Smooth muscle cell (in vitro differentiated cells): Measurements from ENCODE around the gene ATG7. TPM values are rescaled to one million over a fixed set of nuclear protein-coding genes. Genes with fewer than 3 reads are reported as not detected.

Experiments
- DNase-seq: peaks from one replicate; lab custom pipeline; 2025; ENCODE audit not compliant: unreplicated experiment; lab: John Stamatoyannopoulos, UW
- H2AFZ ChIP-seq: fragments of 200-600 bp; sonication (generic); 2 replicates; pipeline ENCODE4 v1.6.0; 2016; ENCODE audit warnings: antibody characterized with exemption, low read depth, mild to moderate bottlenecking
- H3F3A ChIP-seq: fragments of 200-600 bp; sonication (generic); 2 replicates; pipeline ENCODE4 v1.6.0; 2017; ENCODE audit warnings: antibody characterized with exemption, low read depth
- H3K27ac ChIP-seq: fragments of 200-600 bp; sonication (generic); 2 replicates; pipeline ENCODE4 v1.5.1; 2016; ENCODE audit warnings: low read depth, mild to moderate bottlenecking
- H3K27me3 ChIP-seq: fragments of 200-600 bp; sonication (generic); 2 replicates; pipeline ENCODE4 v1.6.1; 2016; ENCODE audit warnings: low read depth, mild to moderate bottlenecking
- H3K36me3 ChIP-seq: fragments of 200-600 bp; sonication (generic); 2 replicates; pipeline ENCODE4 v1.5.1; 2016; ENCODE audit warnings: low read depth
- H3K4me1 ChIP-seq: fragments of 200-600 bp; sonication (generic); 2 replicates; pipeline ENCODE4 v1.5.1; 2016; ENCODE audit warnings: low read depth
- H3K4me2 ChIP-seq: fragments of 200-600 bp; sonication (generic); 2 replicates; pipeline ENCODE4 v1.6.0; 2016; ENCODE audit warnings: mild to moderate bottlenecking
- H3K4me3 ChIP-seq: fragments of 200-600 bp; sonication (generic); 2 replicates; pipeline ENCODE4 v1.5.1; 2016; ENCODE audit warnings: mild to moderate bottlenecking
- H3K79me2 ChIP-seq: fragments of 200-600 bp; sonication (generic); 2 replicates; pipeline ENCODE4 v1.6.0; 2016; ENCODE audit warnings: low read depth, mild to moderate bottlenecking
- H3K9ac ChIP-seq: fragments of 200-600 bp; sonication (generic); 2 replicates; pipeline ENCODE4 v1.6.0; 2016; ENCODE audit warnings: low read depth
- H3K9me3 ChIP-seq: fragments of 200-600 bp; sonication (generic); replicated peaks from 2 replicates; pipeline ENCODE4 v1.5.1; 2016; ENCODE audit warnings: low read depth
- H4K20me1 ChIP-seq: fragments of 200-600 bp; sonication (generic); 2 replicates; pipeline ENCODE4 v1.6.0; 2016; ENCODE audit warnings: low read depth
- CTCF ChIP-seq: fragments of 200-600 bp; sonication (generic); IDR thresholded peaks from 2 replicates; pipeline ENCODE4 v1.5.1; 2017; ENCODE audit warnings: borderline replicate concordance, mild to moderate bottlenecking, antibody characterized with exemption; ENCODE audit not compliant: insufficient read depth, poor library complexity, severe bottlenecking
- WGBS: methylation state at CpG from one replicate; pipeline ENCODE4 v1.1.7; 2016; ENCODE audit warnings: low lambda C conversion rate; 5-methylcytosine and 5-hydroxymethylcytosine counted together
- polyA plus RNA-seq: library from polyadenylated mRNA; unstranded; fragments of >200 nt; fragmentation: Nextera tagmentation; extraction: Ambion mirVana; gene quantifications from 2 replicates; pipeline ENCODE4 v1.2.1, GENCODE V29; 2016
- total RNA-seq: library from RNA; depleted of rRNA; stranded (reverse); fragments of >200 nt; gene quantifications from 2 replicates; pipeline ENCODE4 v1.2.3, GENCODE V29; 2014

ATG7 gene
- total and polyA plus RNA-seq, 2 experiments from 2014 or later: 19.4 to 40.3 TPM

- Histone ChIP-seq H3K36me3 (no peaks in the 10 kb centered on the region), H3K4me2 (no peak overlapping the region), H2AFZ (no peak overlapping the region), H3K9ac (no peak overlapping the region), H4K20me1 (no peaks in the 10 kb centered on the region), H3K4me1 (no peaks in the 10 kb centered on the region), H3K4me3 (no peak overlapping the region), H3K27me3 (no peaks in the 10 kb centered on the region), H3K9me3 (no peaks in the 10 kb centered on the region), H3K79me2 (no peaks in the 10 kb centered on the region), H3F3A (no peaks in the 10 kb centered on the region), H3K27ac (no peak overlapping the region)
- WGBS: 98% methylated on average over 6 of the region's 6 CpGs
- no peak for DNase-seq
- TF ChIP-seq CTCF: no peak
Observed at GRCh38 chr3:11430207-11430606, 158.0 kb downstream of the ATG7 start.

- Histone ChIP-seq H3K4me3 (no peak overlapping the region), H2AFZ (no peak overlapping the region), H3K79me2 (no peaks in the 10 kb centered on the region), H3K4me2 (no peak overlapping the region), H3K36me3 (no peaks in the 10 kb centered on the region), H3K27ac (no peak overlapping the region), H3K27me3 (no peaks in the 10 kb centered on the region), H3K9me3 (no peaks in the 10 kb centered on the region), H3F3A (no peaks in the 10 kb centered on the region), H3K4me1 (no peaks in the 10 kb centered on the region), H3K9ac (no peak overlapping the region), H4K20me1 (no peaks in the 10 kb centered on the region)
- DNase-seq: no peak
- 98% methylated on average over 2 of the region's 2 CpGs for WGBS
- no peak for TF ChIP-seq CTCF
Observed at GRCh38 chr3:11430624-11431023, 158.4 kb downstream of the ATG7 start.

- H3K36me3 ChIP-seq: no peaks in the 10 kb centered on the region
- H4K20me1 ChIP-seq: no peaks in the 10 kb centered on the region
- H3K27ac ChIP-seq: no peak overlapping the region
- H2AFZ ChIP-seq: no peak overlapping the region
- no peak overlapping the region for H3K4me3 ChIP-seq
- H3K4me1 ChIP-seq: no peaks in the 10 kb centered on the region
- WGBS: 97% methylated on average over 3 of the region's 3 CpGs
- no peaks in the 10 kb centered on the region for H3K27me3 ChIP-seq
- no peaks in the 10 kb centered on the region for H3F3A ChIP-seq
- no peak overlapping the region for H3K9ac ChIP-seq
- TF ChIP-seq CTCF: no peak
- no peaks in the 10 kb centered on the region for H3K9me3 ChIP-seq
- H3K79me2 ChIP-seq: no peaks in the 10 kb centered on the region
- no peak overlapping the region for H3K4me2 ChIP-seq
- no peak for DNase-seq
Observed at GRCh38 chr3:11431319-11431718, 159.1 kb downstream of the ATG7 start.

GRCh38 chr3:11434017-11434526 lies 161.9 kb downstream of the ATG7 start:
- Histone ChIP-seq H3F3A (no peaks in the 10 kb centered on the region), H4K20me1 (no peaks in the 10 kb centered on the region), H3K9me3 (no peaks in the 10 kb centered on the region), H3K4me3 (no peak overlapping the region), H3K27me3 (no peaks in the 10 kb centered on the region), H3K4me1 (no peaks in the 10 kb centered on the region), H3K27ac (peak overlapping the region; percentile 88), H3K79me2 (no peaks in the 10 kb centered on the region), H3K36me3 (no peaks in the 10 kb centered on the region), H3K9ac (peak overlapping the region; percentile 22), H3K4me2 (peak overlapping the region; percentile 55), H2AFZ (no peak overlapping the region)
- WGBS: 32% methylated on average over 3 of the region's 3 CpGs
- no peak for DNase-seq
- no peak for TF ChIP-seq CTCF
